WTC11 (cell line): ENCODE data around the gene AGBL4. TPM values are rescaled to one million over a fixed set of nuclear protein-coding genes. Genes with fewer than 3 reads are reported as not detected.

Experiments
- ATAC-seq: fragments of 200-7000 bp; cut with Tn5 transposase; 2 replicates; pipeline ENCODE4 v1.10.0; 2021; ENCODE audit warnings: mild to moderate bottlenecking, moderate library complexity
- CTCF ChIA-PET: fragments of 300-600 bp; sonication (Branson Sonifier 250); formaldehyde crosslinking; loops from one replicate; lab custom pipeline; 2021; ENCODE audit warnings: antibody characterized with exemption; lab: Charles Lee
- POLR2A ChIA-PET: fragments of 350-600 bp; sonication (Branson Sonifier 250); formaldehyde crosslinking; loops from one replicate; lab custom pipeline; 2021; ENCODE audit warnings: antibody characterized with exemption; lab: Charles Lee
- DNase-seq: peaks from one replicate; pipeline ENCODE4 v3.0.0; 2021; ENCODE audit warnings: low spot score
- H3K27ac Mint-ChIP-seq: 2 replicates; pipeline ENCODE4 v1.8.0; 2021; ENCODE audit warnings: mixed read lengths
- H3K27me3 Mint-ChIP-seq: 2 replicates; pipeline ENCODE4 v1.8.0; 2021; ENCODE audit warnings: low read depth, mild to moderate bottlenecking, moderate library complexity, mixed read lengths
- H3K36me3 Mint-ChIP-seq: 2 replicates; pipeline ENCODE4 v1.8.0; 2021; ENCODE audit warnings: mixed read lengths
- H3K4me1 Mint-ChIP-seq: 2 replicates; pipeline ENCODE4 v1.8.0; 2022; ENCODE audit warnings: mixed read lengths
- H3K4me3 Mint-ChIP-seq: 2 replicates; pipeline ENCODE4 v1.8.0; 2021; ENCODE audit warnings: mild to moderate bottlenecking, moderate library complexity, mixed read lengths
- H3K9me3 Mint-ChIP-seq: 2 replicates; pipeline ENCODE4 v1.8.0; 2021; ENCODE audit warnings: mixed read lengths
- ATF1 ChIP-seq: sonication (generic); formaldehyde crosslinking; IDR thresholded peaks from 2 replicates; pipeline ENCODE4 v1.8.1; 2023; ENCODE audit warnings: mild to moderate bottlenecking, moderate library complexity, missing genetic modification reagents
- CBFB ChIP-seq: sonication (generic); formaldehyde crosslinking; IDR thresholded peaks from 2 replicates; pipeline ENCODE4 v1.8.1; 2022; ENCODE audit warnings: mild to moderate bottlenecking, low read depth, missing genetic modification reagents
- CREB1 ChIP-seq: sonication (generic); formaldehyde crosslinking; IDR thresholded peaks from 2 replicates; pipeline ENCODE4 v1.8.0; 2023; ENCODE audit warnings: mild to moderate bottlenecking, missing genetic modification reagents
- GABPB1 ChIP-seq: sonication (generic); formaldehyde crosslinking; IDR thresholded peaks from 2 replicates; pipeline ENCODE4 v1.8.1; 2023; ENCODE audit warnings: mild to moderate bottlenecking, missing genetic modification reagents
- OVOL2 ChIP-seq: fragments of 250-450 bp; sonication (Bioruptor Pico); IDR thresholded peaks from 2 replicates; pipeline ENCODE4 v1.9.0; 2021; ENCODE audit warnings: mild to moderate bottlenecking, borderline replicate concordance
- SMAD3 ChIP-seq: sonication (generic); formaldehyde crosslinking; IDR thresholded peaks from 2 replicates; pipeline ENCODE4 v1.8.0; 2022; ENCODE audit warnings: missing genetic modification reagents, mild to moderate bottlenecking, borderline replicate concordance
- TEAD1 ChIP-seq: sonication (generic); formaldehyde crosslinking; IDR thresholded peaks from 2 replicates; pipeline ENCODE4 v1.8.0; 2022; ENCODE audit warnings: mild to moderate bottlenecking, missing genetic modification reagents
- ZNF138 ChIP-seq: sonication (generic); formaldehyde crosslinking; conservative IDR thresholded peaks from 2 replicates; pipeline ENCODE4 v1.8.1; 2022; ENCODE audit warnings: mild to moderate bottlenecking, moderate library complexity, missing genetic modification reagents
- total RNA-seq: library from RNA; stranded (reverse); gene quantifications from 3 replicates; pipeline ENCODE4 v1.2.3, GENCODE V29; 2021
- TF ChIP-seq, protein P1 (sequence below): sonication (generic); formaldehyde crosslinking; IDR thresholded peaks from 2 replicates; pipeline ENCODE4 v1.8.0; 2022; ENCODE audit warnings: mild to moderate bottlenecking, missing genetic modification reagents
- TF ChIP-seq, protein P2 (sequence below): fragments of 250-450 bp; sonication (Bioruptor Pico); IDR thresholded peaks from 2 replicates; pipeline ENCODE4 v1.9.0; 2021; ENCODE audit warnings: mild to moderate bottlenecking
- TF ChIP-seq, protein P3 (sequence below): sonication (generic); formaldehyde crosslinking; conservative IDR thresholded peaks from 2 replicates; pipeline ENCODE4 v1.8.1; 2023; ENCODE audit warnings: mild to moderate bottlenecking, low read depth, missing genetic modification reagents, moderate library complexity
- TF ChIP-seq, protein P4 (sequence below): fragments of 200-600 bp; IDR thresholded peaks from 2 replicates; pipeline ENCODE4 v1.8.0; 2022; ENCODE audit warnings: antibody characterized with exemption

Gene AGBL4
- total RNA-seq, 1 experiment from 2014 or later = 0.87 TPM

DNA sequence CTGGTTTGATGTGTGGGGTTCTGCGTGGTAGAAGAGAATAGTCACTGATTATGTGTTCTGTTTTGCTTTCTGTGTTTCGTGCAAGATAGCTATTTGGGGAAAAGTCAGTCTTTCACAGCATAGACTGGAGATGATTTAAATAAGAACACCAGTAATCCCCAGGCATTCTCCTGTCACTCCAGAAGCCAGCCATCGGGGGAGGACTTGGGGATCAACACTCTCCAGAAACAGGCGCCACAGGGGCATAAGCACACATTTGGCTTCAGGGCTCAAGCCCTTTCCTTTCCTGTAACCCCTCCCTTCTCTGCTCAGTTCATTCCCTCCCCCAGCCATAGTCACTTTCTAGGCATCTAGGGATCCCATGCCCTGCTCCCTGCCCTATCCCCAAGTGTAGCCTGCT is 1149.8 kb downstream of the AGBL4 start (continued):
- TF ChIP-seq, protein P1, sequence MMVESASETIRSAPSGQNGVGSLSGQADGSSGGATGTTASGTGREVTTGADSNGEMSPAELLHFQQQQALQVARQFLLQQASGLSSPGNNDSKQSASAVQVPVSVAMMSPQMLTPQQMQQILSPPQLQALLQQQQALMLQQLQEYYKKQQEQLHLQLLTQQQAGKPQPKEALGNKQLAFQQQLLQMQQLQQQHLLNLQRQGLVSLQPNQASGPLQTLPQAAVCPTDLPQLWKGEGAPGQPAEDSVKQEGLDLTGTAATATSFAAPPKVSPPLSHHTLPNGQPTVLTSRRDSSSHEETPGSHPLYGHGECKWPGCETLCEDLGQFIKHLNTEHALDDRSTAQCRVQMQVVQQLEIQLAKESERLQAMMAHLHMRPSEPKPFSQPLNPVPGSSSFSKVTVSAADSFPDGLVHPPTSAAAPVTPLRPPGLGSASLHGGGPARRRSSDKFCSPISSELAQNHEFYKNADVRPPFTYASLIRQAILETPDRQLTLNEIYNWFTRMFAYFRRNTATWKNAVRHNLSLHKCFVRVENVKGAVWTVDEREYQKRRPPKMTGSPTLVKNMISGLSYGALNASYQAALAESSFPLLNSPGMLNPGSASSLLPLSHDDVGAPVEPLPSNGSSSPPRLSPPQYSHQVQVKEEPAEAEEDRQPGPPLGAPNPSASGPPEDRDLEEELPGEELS (CRISPR knock-in tag) = no peak
- TF ChIP-seq OVOL2 (CRISPR knock-in tag) = no peak
- TF ChIP-seq, protein P2, sequence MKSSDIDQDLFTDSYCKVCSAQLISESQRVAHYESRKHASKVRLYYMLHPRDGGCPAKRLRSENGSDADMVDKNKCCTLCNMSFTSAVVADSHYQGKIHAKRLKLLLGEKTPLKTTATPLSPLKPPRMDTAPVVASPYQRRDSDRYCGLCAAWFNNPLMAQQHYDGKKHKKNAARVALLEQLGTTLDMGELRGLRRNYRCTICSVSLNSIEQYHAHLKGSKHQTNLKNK = no peak
- no peak for TF ChIP-seq CBFB (CRISPR knock-in tag)
- TF ChIP-seq ATF1 = no peak
- no peak for TF ChIP-seq CREB1
- TF ChIP-seq, protein P3, sequence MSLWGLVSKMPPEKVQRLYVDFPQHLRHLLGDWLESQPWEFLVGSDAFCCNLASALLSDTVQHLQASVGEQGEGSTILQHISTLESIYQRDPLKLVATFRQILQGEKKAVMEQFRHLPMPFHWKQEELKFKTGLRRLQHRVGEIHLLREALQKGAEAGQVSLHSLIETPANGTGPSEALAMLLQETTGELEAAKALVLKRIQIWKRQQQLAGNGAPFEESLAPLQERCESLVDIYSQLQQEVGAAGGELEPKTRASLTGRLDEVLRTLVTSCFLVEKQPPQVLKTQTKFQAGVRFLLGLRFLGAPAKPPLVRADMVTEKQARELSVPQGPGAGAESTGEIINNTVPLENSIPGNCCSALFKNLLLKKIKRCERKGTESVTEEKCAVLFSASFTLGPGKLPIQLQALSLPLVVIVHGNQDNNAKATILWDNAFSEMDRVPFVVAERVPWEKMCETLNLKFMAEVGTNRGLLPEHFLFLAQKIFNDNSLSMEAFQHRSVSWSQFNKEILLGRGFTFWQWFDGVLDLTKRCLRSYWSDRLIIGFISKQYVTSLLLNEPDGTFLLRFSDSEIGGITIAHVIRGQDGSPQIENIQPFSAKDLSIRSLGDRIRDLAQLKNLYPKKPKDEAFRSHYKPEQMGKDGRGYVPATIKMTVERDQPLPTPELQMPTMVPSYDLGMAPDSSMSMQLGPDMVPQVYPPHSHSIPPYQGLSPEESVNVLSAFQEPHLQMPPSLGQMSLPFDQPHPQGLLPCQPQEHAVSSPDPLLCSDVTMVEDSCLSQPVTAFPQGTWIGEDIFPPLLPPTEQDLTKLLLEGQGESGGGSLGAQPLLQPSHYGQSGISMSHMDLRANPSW = no peak

DNA sequence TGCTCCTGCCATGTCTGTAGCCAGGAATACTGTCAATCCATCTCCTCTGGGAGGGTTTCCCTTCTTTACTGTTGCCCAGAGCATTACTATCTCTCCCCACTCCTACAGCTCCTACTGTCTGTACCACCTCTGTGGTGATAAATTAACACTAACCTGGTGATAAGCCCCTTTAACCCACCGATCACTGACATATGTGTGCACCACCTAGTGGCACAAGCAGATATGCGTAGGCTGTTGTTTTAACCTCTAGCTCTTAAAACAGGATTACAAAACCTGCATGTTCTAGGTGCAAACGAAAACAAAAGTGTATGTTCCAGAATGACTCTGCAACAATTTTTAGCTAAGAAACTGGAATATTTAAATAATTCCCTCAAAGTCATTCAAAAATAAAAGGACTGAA is 1153.2 kb downstream of the AGBL4 start:
- peak; percentile 26 for DNase-seq

More for the DNA sequence above, 1153.2 kb downstream of the AGBL4 start:
- POLR2A ChIA-PET = interaction anchor here (1.1 kb wide), 1 partner anchor 21 kb away, joined by 3 read pairs; no protein-coding TSS in a partner anchor
- CTCF ChIA-PET = interaction anchor here (0.8 to 1.6 kb wide), 24 partner anchors 9 to 1153 kb away, joined by 3 to 16 read pairs (median 4); partner anchors contain the start of genes AGBL4 and SPATA6
- Mint-ChIP-seq H3K36me3 (no peaks in the 10 kb centered on the region), H3K27ac (no peak overlapping the region), H3K9me3 (no peaks in the 10 kb centered on the region), H3K4me1 (peaks cover 33% of the 10 kb centered on the region), H3K27me3 (no peaks in the 10 kb centered on the region), H3K4me3 (no peak overlapping the region)
- ATAC-seq = peak; percentile 50
- TF ChIP-seq, protein P3 = no peak
- TF ChIP-seq GABPB1 (no peak), TEAD1 (CRISPR knock-in tag) (no peak), SMAD3 (CRISPR knock-in tag) (no peak), ZNF138 (CRISPR knock-in tag) (no peak)
- TF ChIP-seq, protein P4, sequence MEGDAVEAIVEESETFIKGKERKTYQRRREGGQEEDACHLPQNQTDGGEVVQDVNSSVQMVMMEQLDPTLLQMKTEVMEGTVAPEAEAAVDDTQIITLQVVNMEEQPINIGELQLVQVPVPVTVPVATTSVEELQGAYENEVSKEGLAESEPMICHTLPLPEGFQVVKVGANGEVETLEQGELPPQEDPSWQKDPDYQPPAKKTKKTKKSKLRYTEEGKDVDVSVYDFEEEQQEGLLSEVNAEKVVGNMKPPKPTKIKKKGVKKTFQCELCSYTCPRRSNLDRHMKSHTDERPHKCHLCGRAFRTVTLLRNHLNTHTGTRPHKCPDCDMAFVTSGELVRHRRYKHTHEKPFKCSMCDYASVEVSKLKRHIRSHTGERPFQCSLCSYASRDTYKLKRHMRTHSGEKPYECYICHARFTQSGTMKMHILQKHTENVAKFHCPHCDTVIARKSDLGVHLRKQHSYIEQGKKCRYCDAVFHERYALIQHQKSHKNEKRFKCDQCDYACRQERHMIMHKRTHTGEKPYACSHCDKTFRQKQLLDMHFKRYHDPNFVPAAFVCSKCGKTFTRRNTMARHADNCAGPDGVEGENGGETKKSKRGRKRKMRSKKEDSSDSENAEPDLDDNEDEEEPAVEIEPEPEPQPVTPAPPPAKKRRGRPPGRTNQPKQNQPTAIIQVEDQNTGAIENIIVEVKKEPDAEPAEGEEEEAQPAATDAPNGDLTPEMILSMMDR = peak; percentile 38; the same call in 1 of the 2 replicates
